IPS DF 6.9 (cell line): ENCODE data around the gene RPS6KC1.
"Not testable (repeated sequence)": the region's sequence is repeated elsewhere in the genome, so short reads cannot be mapped to it uniquely, and the experiment has no call there.

Experiments used
- DNase-seq: peaks from one replicate; pipeline ENCODE4 v3.0.0-alpha.2; 2013; ENCODE audit warnings: low read depth, low spot score
- H3K27ac ChIP-seq: one replicate; pipeline ENCODE4 v1.5.1; 2013; ENCODE audit warnings: low read length, control low read depth
- H3K27me3 ChIP-seq: 2 replicates; pipeline ENCODE4 v1.6.1; 2013; ENCODE audit warnings: mild to moderate bottlenecking, low read length; ENCODE audit not compliant: control insufficient read depth, insufficient read depth
- H3K36me3 ChIP-seq: 2 replicates; pipeline ENCODE4 v1.6.1; 2013; ENCODE audit warnings: low read length; ENCODE audit not compliant: control insufficient read depth, insufficient read depth
- H3K4me1 ChIP-seq: 2 replicates; pipeline ENCODE4 v1.6.1; 2013; ENCODE audit warnings: low read length; ENCODE audit not compliant: control insufficient read depth, insufficient read depth
- H3K4me3 ChIP-seq: 2 replicates; pipeline ENCODE4 v1.5.1; 2013; ENCODE audit warnings: mild to moderate bottlenecking, low read length
- H3K9me3 ChIP-seq: 2 replicates; pipeline ENCODE4 v1.6.1; 2013; ENCODE audit warnings: low read length, inconsistent platforms; ENCODE audit not compliant: control insufficient read depth, insufficient read depth
- WGBS: extraction: QIAGEN DNeasy Blood & Tissue Kit; methylation state at CpG from one replicate; pipeline ENCODE4 v1.1.7; 2013; ENCODE audit warnings: mixed read lengths, missing lambda C conversion rate; ENCODE audit not compliant: insufficient read length, insufficient coverage; 5-methylcytosine and 5-hydroxymethylcytosine counted together

Gene RPS6KC1

GRCh38 chr1:213106298-213106697 lies 55.3 kb downstream of the RPS6KC1 start:
- Histone ChIP-seq H3K4me1 (no peaks in the 10 kb centered on the region), H3K27me3 (no peaks in the 10 kb centered on the region), H3K36me3 (no peaks in the 10 kb centered on the region), H3K4me3 (no peak overlapping the region), H3K9me3 (no peaks in the 10 kb centered on the region), H3K27ac (no peak overlapping the region)
- no peak for DNase-seq
- no CpG with 5 or more reads among the region's 1 CpG for WGBS

GRCh38 chr1:213107613-213108012 lies 56.6 kb downstream of the RPS6KC1 start:
- Histone ChIP-seq H3K9me3 (no peaks in the 10 kb centered on the region), H3K4me1 (no peaks in the 10 kb centered on the region), H3K27me3 (no peaks in the 10 kb centered on the region), H3K4me3 (no peak overlapping the region), H3K27ac (no peak overlapping the region), H3K36me3 (no peaks in the 10 kb centered on the region)
- WGBS, result no CpG with 5 or more reads among the region's 2 CpGs
- DNase-seq, result no peak

GRCh38 chr1:213110349-213111300 lies 59.6 kb downstream of the RPS6KC1 start:
- DNase-seq, result no peak
- no CpG with 5 or more reads among the region's 4 CpGs for WGBS
- Histone ChIP-seq H3K27ac (no peak overlapping the region), H3K4me1 (no peaks in the 10 kb centered on the region), H3K27me3 (no peaks in the 10 kb centered on the region), H3K4me3 (no peak overlapping the region), H3K9me3 (no peaks in the 10 kb centered on the region), H3K36me3 (no peaks in the 10 kb centered on the region)

GRCh38 chr1:213111502-213111901 lies 60.5 kb downstream of the RPS6KC1 start:
- Histone ChIP-seq H3K36me3 (no peaks in the 10 kb centered on the region), H3K4me1 (no peaks in the 10 kb centered on the region), H3K9me3 (no peaks in the 10 kb centered on the region), H3K4me3 (no peak overlapping the region), H3K27me3 (no peaks in the 10 kb centered on the region), H3K27ac (no peak overlapping the region)
- no peak for DNase-seq
- WGBS, result no CpG with 5 or more reads among the region's 2 CpGs

GRCh38 chr1:213112723-213113122 lies 61.7 kb downstream of the RPS6KC1 start:
- not testable (repeated sequence) for H3K4me1 ChIP-seq, DNase-seq, H3K9me3 ChIP-seq, H3K36me3 ChIP-seq, H3K27ac ChIP-seq, H3K27me3 ChIP-seq, H3K4me3 ChIP-seq
- WGBS, result no CpG with 5 or more reads among the region's 3 CpGs

- WGBS, result no CpG with 5 or more reads among the region's 4 CpGs
- DNase-seq, H3K4me3 ChIP-seq, H3K9me3 ChIP-seq, H3K27me3 ChIP-seq, H3K4me1 ChIP-seq, H3K27ac ChIP-seq, H3K36me3 ChIP-seq: not testable (repeated sequence)
Measured at GRCh38 chr1:213117699-213118180, 66.7 kb downstream of the RPS6KC1 start.

GRCh38 chr1:213119794-213120193 lies 68.8 kb downstream of the RPS6KC1 start:
- DNase-seq, result no peak
- Histone ChIP-seq H3K36me3 (no peaks in the 10 kb centered on the region), H3K4me3 (no peak overlapping the region), H3K4me1 (no peaks in the 10 kb centered on the region), H3K27ac (no peak overlapping the region), H3K27me3 (no peaks in the 10 kb centered on the region), H3K9me3 (no peaks in the 10 kb centered on the region)
- WGBS, result no CpG with 5 or more reads among the region's 2 CpGs

- Histone ChIP-seq H3K27ac (no peak overlapping the region), H3K9me3 (no peaks in the 10 kb centered on the region), H3K4me3 (no peak overlapping the region), H3K36me3 (no peaks in the 10 kb centered on the region), H3K4me1 (no peaks in the 10 kb centered on the region), H3K27me3 (no peaks in the 10 kb centered on the region)
- DNase-seq, result no peak
- 100% methylated on average over 1 of the region's 3 CpGs for WGBS
Measured at GRCh38 chr1:213120386-213120785, 69.3 kb downstream of the RPS6KC1 start.

- DNase-seq, result no peak
- Histone ChIP-seq H3K36me3 (no peaks in the 10 kb centered on the region), H3K27ac (no peak overlapping the region), H3K4me3 (no peak overlapping the region), H3K9me3 (no peaks in the 10 kb centered on the region), H3K4me1 (no peaks in the 10 kb centered on the region), H3K27me3 (no peaks in the 10 kb centered on the region)
- no CpG with 5 or more reads among the region's 4 CpGs for WGBS
Measured at GRCh38 chr1:213120961-213121360, 69.9 kb downstream of the RPS6KC1 start.

- Histone ChIP-seq H3K4me3 (no peak overlapping the region), H3K9me3 (no peaks in the 10 kb centered on the region), H3K27me3 (no peaks in the 10 kb centered on the region), H3K4me1 (no peaks in the 10 kb centered on the region), H3K36me3 (no peaks in the 10 kb centered on the region), H3K27ac (no peak overlapping the region)
- DNase-seq, result no peak
Measured at GRCh38 chr1:213122514-213122929, 71.5 kb downstream of the RPS6KC1 start.

GRCh38 chr1:213123087-213123486 lies 72.0 kb downstream of the RPS6KC1 start:
- H3K4me1 ChIP-seq, result no peaks in the 10 kb centered on the region
- H3K36me3 ChIP-seq, result no peaks in the 10 kb centered on the region
- DNase-seq, result no peak
- H3K4me3 ChIP-seq, result no peak overlapping the region
- H3K27me3 ChIP-seq, result no peaks in the 10 kb centered on the region
- H3K9me3 ChIP-seq, result no peaks in the 10 kb centered on the region
- H3K27ac ChIP-seq, result no peak overlapping the region
- WGBS, result no CpG with 5 or more reads among the region's 3 CpGs
